SJCRH30 (cell line): ENCODE data around the gene ANKRD40. TPM values are rescaled to one million over a fixed set of nuclear protein-coding genes. Genes with fewer than 3 reads are reported as not detected.
A peak's percentile ranks its signal among the peaks of the same experiment; 100 is the strongest.

Source experiments
- DNase-seq, 2 experiments: peaks; one replicate each; pipeline ENCODE4 v3.0.0-alpha.2; 2015 to 2020
- H3K27ac ChIP-seq: fragments of 250-450 bp; sonication (Bioruptor Pico); 2 replicates; pipeline ENCODE4 v1.5.1; 2020; ENCODE audit warnings: mild to moderate bottlenecking, moderate library complexity
- H3K27me3 ChIP-seq: fragments of 250-450 bp; sonication (Bioruptor Pico); 2 replicates; pipeline ENCODE4 v1.5.1; 2020; ENCODE audit warnings: mild to moderate bottlenecking, moderate library complexity
- H3K36me3 ChIP-seq: fragments of 250-450 bp; sonication (Bioruptor Pico); 2 replicates; pipeline ENCODE4 v1.5.1; 2020; ENCODE audit warnings: mild to moderate bottlenecking, moderate library complexity
- H3K4me1 ChIP-seq: fragments of 250-450 bp; sonication (Bioruptor Pico); 2 replicates; pipeline ENCODE4 v1.5.1; 2020; ENCODE audit warnings: mild to moderate bottlenecking, moderate library complexity
- H3K4me3 ChIP-seq: fragments of 250-450 bp; sonication (Bioruptor Pico); 2 replicates; pipeline ENCODE4 v1.5.1; 2020; ENCODE audit warnings: mild to moderate bottlenecking, moderate library complexity
- H3K9me3 ChIP-seq: fragments of 250-450 bp; sonication (Bioruptor Pico); replicated peaks from 2 replicates; pipeline ENCODE4 v1.5.1; 2020; ENCODE audit warnings: mild to moderate bottlenecking, moderate library complexity
- total RNA-seq: library from RNA; depleted of rRNA; stranded (reverse); fragments of >200 nt; shearing (Covaris generic); gene quantifications from 2 replicates; pipeline ENCODE4 v1.2.3, GENCODE V29; 2014

Gene ANKRD40
- total RNA-seq, 1 experiment from 2014 or later = 48.1 TPM

GRCh38 chr17:50696365-50696879 is 11.3 kb downstream of the ANKRD40 start:
- Histone ChIP-seq H3K4me3 (no peak overlapping the region), H3K27me3 (no peaks in the 10 kb centered on the region), H3K4me1 (no peaks in the 10 kb centered on the region), H3K27ac (no peak overlapping the region), H3K36me3 (peaks cover 59% of the 10 kb centered on the region), H3K9me3 (no peaks in the 10 kb centered on the region)
- no peak for DNase-seq

- H3K36me3 ChIP-seq = peaks cover 35% of the 10 kb centered on the region
- no peak for DNase-seq
- H3K4me1 ChIP-seq = 0 out of 2 replicates have a peak, but pooled peaks cover 4% of the 10 kb centered on the region
- no peaks in the 10 kb centered on the region for H3K27me3 ChIP-seq
- H3K9me3 ChIP-seq = no peaks in the 10 kb centered on the region
- no peak overlapping the region for H3K27ac ChIP-seq
- no peak overlapping the region for H3K4me3 ChIP-seq
Measured at GRCh38 chr17:50693036-50693682, 14.6 kb downstream of the ANKRD40 start.

- Histone ChIP-seq H3K9me3 (no peaks in the 10 kb centered on the region), H3K27ac (no peak overlapping the region), H3K4me3 (no peak overlapping the region), H3K36me3 (peaks cover 29% of the 10 kb centered on the region), H3K27me3 (no peaks in the 10 kb centered on the region), H3K4me1 (peaks cover 5% of the 10 kb centered on the region; the same call in 1 of the 2 replicates)
- DNase-seq = no peak
Measured at GRCh38 chr17:50692448-50693035, 15.2 kb downstream of the ANKRD40 start.

DNA sequence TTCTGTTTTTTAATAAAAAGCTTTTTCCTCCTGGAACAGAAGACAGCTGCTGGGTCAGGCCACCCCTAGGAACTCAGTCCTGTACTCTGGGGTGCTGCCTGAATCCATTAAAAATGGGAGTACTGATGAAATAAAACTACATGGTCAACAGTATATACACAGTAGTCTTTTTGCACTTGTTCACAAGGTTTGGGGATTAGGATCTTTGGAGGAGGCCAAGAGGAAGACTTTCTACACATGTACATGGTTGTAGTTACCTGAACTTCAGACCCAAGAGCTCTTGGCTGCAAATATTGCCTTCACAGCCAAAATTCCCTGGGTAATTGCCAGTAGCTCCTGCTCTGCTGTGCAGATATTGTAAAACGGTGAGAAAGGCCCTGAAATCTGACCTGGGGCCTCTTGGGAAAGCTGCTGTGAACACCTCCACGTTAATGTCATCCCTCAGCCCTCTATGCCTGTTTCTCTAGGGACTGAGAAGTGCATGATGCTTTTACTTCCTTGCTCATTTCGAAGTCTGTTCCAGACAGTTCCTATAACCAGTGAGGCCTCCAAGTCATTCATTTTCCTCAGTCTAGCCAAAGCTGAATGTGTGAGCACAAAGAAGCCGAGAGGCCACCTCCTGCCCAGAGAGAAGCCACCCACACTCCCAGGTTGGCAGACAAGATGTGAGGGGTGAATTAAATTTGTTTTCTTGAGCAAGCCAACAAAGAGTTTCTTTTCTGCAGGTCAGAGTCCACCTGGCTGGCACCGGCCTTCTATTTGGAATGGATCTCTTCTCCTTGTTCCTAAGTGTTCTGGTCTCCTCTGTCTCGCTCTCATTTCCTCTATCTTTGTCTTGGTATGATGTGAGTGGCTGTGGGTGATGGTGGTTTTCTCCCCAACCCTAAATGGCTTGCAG is 15.9 kb downstream of the ANKRD40 start:
- H3K9me3 ChIP-seq = no peaks in the 10 kb centered on the region
- no peak overlapping the region for H3K27ac ChIP-seq
- no peak overlapping the region for H3K4me3 ChIP-seq
- no peak for DNase-seq
- peaks cover 11% of the 10 kb centered on the region for H3K4me1 ChIP-seq
- H3K27me3 ChIP-seq = no peaks in the 10 kb centered on the region
- H3K36me3 ChIP-seq = peaks cover 24% of the 10 kb centered on the region

DNA sequence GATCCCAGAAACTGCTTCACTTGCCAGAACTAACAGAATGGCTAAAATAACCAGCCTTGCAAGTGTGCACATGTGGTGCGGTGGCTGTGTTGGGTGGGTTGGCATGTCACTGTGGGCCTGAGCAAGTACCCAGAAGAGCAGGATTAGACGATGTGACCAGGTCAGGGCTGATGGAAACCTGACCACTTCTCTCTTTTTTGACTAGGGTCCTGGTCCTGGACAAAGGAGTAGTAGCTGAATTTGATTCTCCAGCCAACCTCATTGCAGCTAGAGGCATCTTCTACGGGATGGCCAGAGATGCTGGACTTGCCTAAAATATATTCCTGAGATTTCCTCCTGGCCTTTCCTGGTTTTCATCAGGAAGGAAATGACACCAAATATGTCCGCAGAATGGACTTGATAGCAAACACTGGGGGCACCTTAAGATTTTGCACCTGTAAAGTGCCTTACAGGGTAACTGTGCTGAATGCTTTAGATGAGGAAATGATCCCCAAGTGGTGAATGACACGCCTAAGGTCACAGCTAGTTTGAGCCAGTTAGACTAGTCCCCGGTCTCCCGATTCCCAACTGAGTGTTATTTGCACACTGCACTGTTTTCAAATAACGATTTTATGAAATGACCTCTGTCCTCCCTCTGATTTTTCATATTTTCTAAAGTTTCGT is 16.7 kb downstream of the ANKRD40 start:
- DNase-seq = no peak
- Histone ChIP-seq H3K4me3 (no peak overlapping the region), H3K9me3 (no peaks in the 10 kb centered on the region), H3K4me1 (peaks cover 17% of the 10 kb centered on the region), H3K27me3 (no peaks in the 10 kb centered on the region), H3K36me3 (peaks cover 23% of the 10 kb centered on the region), H3K27ac (no peak overlapping the region)

DNA sequence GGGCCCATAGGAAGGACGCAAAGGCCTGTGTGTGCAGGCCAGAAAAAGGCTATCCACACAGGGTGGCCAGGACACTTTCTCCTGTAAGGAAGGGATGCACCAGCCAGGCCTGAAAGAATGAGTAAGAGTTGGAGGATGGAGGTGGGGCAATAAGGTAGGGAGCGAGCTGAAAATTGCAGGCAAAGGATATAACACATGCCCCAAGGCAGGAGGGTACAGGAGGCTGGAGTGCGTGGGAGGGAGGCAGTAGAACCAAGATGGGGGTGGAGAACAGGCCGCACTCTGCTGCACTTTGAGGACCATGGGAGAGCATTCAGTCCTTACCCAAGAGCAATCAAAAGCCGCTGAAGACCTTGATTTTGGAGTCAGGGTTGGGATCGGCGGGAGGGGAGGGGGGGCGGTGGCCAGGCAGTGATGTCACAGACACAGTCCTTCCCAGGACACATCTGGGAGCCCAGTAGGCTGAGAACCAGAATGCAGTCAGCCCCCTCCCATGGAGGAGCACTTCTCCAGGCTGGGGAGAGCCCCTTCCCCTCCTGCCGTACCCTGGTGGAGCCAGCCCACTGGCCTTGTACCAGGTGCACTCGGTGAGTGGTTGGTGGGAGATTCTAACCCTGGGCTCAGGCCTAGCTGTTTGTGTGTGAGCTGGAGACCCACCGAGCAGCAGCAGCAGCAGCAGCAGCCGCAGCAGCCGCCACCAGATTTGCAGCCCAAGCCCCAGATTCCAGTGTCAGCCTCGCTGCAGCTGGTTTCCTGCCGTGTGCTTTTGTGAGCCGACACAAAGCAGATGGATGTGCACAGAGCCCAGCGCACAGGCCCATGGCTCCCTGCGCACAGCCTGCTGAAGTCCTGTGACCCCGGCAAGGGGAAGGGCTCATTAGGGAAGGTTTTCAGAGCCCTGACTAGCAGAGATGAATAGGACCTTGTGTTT is 17.5 kb downstream of the ANKRD40 start:
- no peaks in the 10 kb centered on the region for H3K9me3 ChIP-seq
- H3K4me3 ChIP-seq = no peak overlapping the region
- no peak overlapping the region for H3K27ac ChIP-seq
- no peaks in the 10 kb centered on the region for H3K27me3 ChIP-seq
- DNase-seq = no peak
- H3K4me1 ChIP-seq = peaks cover 17% of the 10 kb centered on the region
- peaks cover 15% of the 10 kb centered on the region for H3K36me3 ChIP-seq

- no peaks in the 10 kb centered on the region for H3K9me3 ChIP-seq
- H3K4me3 ChIP-seq = no peak overlapping the region
- H3K4me1 ChIP-seq = peaks cover 23% of the 10 kb centered on the region
- no peak overlapping the region for H3K27ac ChIP-seq
- H3K36me3 ChIP-seq = peaks cover 8% of the 10 kb centered on the region
- DNase-seq = peak in 1 of 2 experiments; percentile 31
- H3K27me3 ChIP-seq = no peaks in the 10 kb centered on the region
Measured at GRCh38 chr17:50689251-50689650, 18.5 kb downstream of the ANKRD40 start.

GRCh38 chr17:50688245-50688644 is 19.5 kb downstream of the ANKRD40 start:
- no peak overlapping the region for H3K27ac ChIP-seq
- no peaks in the 10 kb centered on the region for H3K9me3 ChIP-seq
- DNase-seq = no peak
- peaks cover 3% of the 10 kb centered on the region for H3K36me3 ChIP-seq
- H3K4me3 ChIP-seq = no peak overlapping the region
- no peaks in the 10 kb centered on the region for H3K27me3 ChIP-seq
- H3K4me1 ChIP-seq = peaks cover 23% of the 10 kb centered on the region

- no peak overlapping the region for H3K4me3 ChIP-seq
- no peaks in the 10 kb centered on the region for H3K27me3 ChIP-seq
- peaks cover 23% of the 10 kb centered on the region for H3K4me1 ChIP-seq
- peak; percentile 62 to 80 for DNase-seq
- H3K36me3 ChIP-seq = no peaks in the 10 kb centered on the region
- H3K27ac ChIP-seq = no peak overlapping the region
- no peaks in the 10 kb centered on the region for H3K9me3 ChIP-seq
Measured at GRCh38 chr17:50687200-50688066, 20.3 kb downstream of the ANKRD40 start.

- peak; percentile 52 to 58 for DNase-seq
- Histone ChIP-seq H3K27ac (no peak overlapping the region), H3K4me3 (no peak overlapping the region)
Measured at GRCh38 chr17:50686494-50687199, 21.1 kb downstream of the ANKRD40 start.

DNA sequence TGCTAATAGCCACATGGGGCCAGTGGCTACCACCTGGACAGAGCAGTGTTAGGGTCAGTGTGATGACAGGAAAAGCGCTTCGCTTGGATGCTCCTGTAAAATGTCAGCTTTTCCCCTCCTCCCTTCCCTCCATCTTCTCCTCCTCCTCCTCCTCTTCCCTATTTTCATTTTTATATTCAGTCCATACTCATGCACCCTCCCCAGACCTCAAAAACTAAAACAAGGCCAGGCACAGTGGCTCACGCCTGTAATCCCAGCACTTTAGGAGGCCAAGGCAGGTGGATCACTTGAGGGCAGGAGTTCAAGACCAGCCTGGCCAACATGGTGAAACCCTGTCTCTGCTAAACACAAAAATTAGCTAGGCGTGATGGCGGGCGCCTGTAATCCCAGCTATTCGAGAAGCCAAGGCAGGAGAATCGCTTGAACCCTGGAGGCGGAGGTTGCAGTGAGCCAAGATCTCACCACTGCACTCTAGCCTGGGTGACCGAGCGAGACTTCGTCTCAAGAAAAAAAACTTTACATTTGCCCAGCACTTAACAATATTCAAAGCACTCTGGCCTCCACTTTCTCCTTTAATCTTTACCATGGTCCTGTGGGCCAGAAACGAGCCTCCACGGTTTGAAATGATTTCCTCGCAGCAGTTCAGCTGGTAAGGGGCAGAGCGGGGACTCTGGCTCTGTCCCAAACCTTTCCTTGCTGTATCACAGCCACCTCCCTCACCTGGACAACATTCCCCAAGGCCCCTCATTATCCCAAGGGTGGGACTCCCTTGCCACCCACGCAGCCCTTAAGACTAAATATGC is 21.8 kb downstream of the ANKRD40 start:
- DNase-seq = no peak
- no peak overlapping the region for H3K27ac ChIP-seq
- no peaks in the 10 kb centered on the region; the same call in 1 of the 2 replicates for H3K36me3 ChIP-seq
- no peak overlapping the region for H3K4me3 ChIP-seq
- no peaks in the 10 kb centered on the region for H3K9me3 ChIP-seq
- peaks cover 23% of the 10 kb centered on the region for H3K4me1 ChIP-seq
- no peaks in the 10 kb centered on the region for H3K27me3 ChIP-seq

More at GRCh38 chr17:50686494-50687199, 21.1 kb downstream of the ANKRD40 start:
- no peaks in the 10 kb centered on the region for H3K36me3 ChIP-seq
- H3K4me1 ChIP-seq = peaks cover 23% of the 10 kb centered on the region
- no peaks in the 10 kb centered on the region for H3K27me3 ChIP-seq
- H3K9me3 ChIP-seq = no peaks in the 10 kb centered on the region

DNA sequence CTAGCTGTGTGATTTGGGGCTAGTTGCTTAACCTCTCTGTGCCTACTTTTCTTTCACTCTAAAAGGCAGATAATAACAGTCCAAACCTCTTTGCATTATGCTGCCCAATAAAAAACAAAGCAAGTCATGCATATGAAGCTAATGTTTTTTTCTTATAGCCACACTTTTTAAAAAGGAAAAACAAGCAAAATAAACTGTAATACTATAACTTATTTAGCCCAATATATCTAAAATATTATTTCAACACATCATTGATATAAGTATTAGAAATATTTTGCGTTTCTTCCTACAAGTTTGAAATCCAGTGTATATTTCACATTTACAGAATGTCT is 22.4 kb downstream of the ANKRD40 start:
- Histone ChIP-seq H3K27ac (no peak overlapping the region), H3K4me1 (peaks cover 23% of the 10 kb centered on the region), H3K9me3 (no peaks in the 10 kb centered on the region), H3K27me3 (no peaks in the 10 kb centered on the region), H3K36me3 (no peaks in the 10 kb centered on the region; the same call in 1 of the 2 replicates), H3K4me3 (no peak overlapping the region)
- no peak for DNase-seq
